ENCODE results near the gene RS1.
A peak's percentile ranks its signal among the peaks of the same experiment; 100 is the strongest.

Gene RS1

GRCh38 chrX:18672008-18672407, at the start of gene RS1:
Gene RS1, minus strand, starts transcription at chrX:18672108. Its CDS starts 40 bp downstream, at chrX:18672068.
- no peak for DNase-seq

DNA sequence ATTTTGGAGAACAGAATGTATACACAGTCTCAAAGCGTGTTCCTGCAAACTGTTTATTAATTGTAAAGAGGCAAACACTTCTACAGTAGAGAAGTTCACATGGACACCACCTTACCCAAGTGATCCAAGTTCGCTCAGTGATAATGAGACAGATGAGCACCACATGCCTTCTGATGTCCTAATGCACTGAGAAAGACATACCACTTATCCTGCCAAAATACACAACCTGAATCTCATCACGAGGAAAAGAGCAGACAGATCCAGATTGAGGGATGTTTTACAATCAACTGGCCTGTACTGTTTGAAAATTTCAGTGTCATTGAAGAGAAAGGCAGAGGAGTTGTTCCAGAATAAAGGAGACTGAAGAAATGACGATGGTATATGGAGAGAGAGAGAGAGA, 47.9 kb upstream of the RS1 start:
- DNase-seq, result no peak

DNA sequence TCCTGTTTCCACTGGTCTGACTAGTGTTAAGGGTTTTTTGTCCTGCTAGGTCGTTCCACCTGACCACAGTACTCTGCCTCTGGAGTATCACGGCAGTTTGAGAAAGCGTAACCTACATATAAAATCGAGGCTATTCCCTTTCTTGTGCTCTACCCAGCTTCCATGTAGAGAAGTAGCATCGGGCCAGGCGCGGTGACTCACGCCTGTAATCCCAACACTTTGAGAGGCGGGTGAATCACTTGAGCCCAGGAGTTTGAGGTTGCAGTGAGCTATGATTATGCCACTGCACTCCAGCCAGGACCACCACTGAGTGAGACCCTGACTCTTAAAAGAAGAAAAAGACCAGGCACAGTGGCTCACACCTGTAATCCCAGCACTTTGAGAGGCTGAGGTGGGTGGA, 43.0 kb upstream of the RS1 start:
- DNase-seq, result no peak

DNA sequence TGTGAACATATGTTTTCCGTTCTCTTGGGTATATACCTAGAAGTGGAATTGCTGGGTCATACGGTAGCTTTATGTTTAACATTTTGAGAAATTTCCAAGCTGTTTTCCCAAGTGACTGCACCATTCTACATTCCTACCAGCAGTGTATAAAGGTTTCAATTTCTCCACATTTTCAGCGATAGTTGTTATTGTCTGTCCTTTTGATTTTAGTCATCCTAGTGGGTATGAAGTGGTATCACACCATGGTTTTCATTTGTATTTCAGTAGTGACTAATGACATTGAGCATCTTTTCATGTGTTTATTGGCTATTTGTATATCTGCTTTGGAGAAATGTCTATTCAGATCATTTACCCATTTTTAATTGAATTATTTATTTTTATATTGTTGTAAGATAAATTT, 37.9 kb upstream of the RS1 start:
- DNase-seq, result no peak

- DNase-seq, result no peak
Observed at GRCh38 chrX:18707426-18708049, 35.6 kb upstream of the RS1 start, which contains the start of gene PPEF1. Gene PPEF1, plus strand, starts transcription at chrX:18707645. Its CDS starts 136 bp downstream, at chrX:18707781.

- DNase-seq, result no peak
Observed at GRCh38 chrX:18702362-18703195, 30.7 kb upstream of the RS1 start.

- DNase-seq, result no peak
Observed at GRCh38 chrX:18701621-18702361, 29.9 kb upstream of the RS1 start.

DNA sequence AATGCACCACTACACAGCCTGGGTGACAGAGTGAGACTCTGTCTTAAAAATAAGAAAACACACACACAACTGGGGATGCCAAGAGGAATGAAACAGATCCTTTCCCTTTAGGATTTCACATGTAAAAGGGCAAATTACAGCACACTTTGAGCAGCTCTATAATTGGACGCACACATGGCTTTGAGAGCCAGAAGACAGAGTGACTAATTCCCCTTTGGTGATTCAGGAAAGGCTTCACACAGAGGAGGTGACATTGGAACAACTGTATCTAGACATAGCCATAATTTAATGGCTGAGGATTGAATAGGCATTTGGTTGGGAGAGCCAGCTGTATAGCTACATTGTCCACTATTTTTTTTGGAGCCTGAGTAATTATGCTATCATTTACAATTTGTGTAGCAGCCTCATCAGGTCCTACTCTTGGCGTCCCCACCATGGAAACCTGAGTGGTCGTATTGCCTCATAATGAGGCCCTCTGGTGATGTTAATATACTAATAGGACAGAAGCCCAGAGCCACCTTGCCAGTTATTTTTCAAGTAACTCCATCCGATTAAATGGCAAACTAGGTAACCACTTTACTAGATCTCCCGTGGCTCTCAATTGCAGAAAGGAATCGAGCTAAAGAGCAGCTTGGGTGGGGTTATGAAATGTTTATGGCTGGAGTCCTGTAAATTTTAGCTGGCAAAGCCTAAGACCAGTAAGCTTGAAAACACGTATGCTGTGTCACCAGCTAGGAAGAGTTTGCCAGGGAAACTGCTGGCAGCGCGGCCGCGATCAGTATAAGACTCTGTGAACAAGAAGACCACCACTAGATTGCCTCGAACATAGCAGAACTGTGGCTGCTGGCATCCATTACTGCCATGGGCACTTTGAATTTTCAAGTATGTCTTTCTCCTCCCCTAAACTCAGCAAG, 27.1 kb upstream of the RS1 start:
- DNase-seq, result no peak

- DNase-seq, result no peak
Observed at GRCh38 chrX:18696653-18697052, 24.7 kb upstream of the RS1 start.

DNA sequence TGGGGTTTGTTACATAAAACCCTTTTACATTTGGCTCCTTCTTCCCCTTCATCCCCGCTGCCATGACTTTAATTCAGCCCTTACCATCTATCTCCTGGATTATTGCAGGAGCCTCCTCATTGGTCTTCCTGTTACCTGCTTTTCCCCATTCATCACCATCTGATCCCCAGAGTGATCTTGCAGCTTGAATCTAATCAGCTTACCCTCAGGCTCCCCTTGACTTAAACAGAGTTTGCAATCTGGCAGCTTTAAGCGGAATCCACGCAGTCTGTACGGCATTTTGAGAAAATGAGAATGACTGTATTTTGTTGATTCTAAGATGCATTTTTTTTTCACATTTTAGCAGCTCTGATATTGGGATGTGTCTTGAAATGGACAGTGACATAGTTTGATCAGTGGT, 20.6 kb upstream of the RS1 start:
- no peak for DNase-seq

DNA sequence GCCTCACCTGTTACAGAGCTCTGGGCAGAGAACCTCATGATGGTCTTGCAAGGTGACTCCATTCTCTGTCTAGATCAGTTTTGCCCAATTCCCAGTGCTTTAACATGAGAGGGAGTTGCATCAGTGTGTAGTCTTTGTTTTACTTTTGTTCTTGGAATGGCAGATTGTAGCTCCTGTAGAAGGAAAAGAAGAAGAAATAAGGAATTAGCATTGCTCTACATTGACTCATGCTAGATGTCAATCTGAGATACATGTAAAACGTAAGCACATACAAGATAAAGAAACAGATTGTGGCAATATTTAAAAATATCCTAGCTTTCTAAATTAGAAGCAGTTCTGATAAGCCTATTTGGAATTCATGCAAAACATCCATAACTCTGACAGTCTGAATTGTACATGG, 19.5 kb upstream of the RS1 start:
- no peak for DNase-seq

- no peak for DNase-seq
Observed at GRCh38 chrX:18687856-18688495, 16.1 kb upstream of the RS1 start.

GRCh38 chrX:18682979-18683387, 11.1 kb upstream of the RS1 start:
- no peak for DNase-seq

DNA sequence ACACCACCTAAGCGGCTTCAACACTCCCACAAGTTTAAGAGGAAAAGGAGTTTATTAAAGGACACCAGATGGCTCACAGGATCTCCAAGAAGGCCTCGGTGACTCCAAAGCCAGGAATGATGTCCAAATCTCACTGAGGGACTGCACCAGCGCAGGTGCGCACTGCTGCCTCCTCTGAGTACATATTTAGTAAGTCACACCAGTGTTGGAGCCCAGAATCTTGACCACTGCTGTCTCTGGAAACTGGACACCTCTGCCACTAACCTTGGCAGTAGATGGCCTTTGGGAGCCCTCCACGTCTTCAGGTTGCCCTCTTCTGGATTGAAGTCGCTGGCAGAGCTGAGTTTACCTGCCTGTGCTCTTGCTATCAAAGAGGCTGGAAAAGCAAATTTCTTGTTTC, 10.1 kb upstream of the RS1 start:
- no peak for DNase-seq

DNA sequence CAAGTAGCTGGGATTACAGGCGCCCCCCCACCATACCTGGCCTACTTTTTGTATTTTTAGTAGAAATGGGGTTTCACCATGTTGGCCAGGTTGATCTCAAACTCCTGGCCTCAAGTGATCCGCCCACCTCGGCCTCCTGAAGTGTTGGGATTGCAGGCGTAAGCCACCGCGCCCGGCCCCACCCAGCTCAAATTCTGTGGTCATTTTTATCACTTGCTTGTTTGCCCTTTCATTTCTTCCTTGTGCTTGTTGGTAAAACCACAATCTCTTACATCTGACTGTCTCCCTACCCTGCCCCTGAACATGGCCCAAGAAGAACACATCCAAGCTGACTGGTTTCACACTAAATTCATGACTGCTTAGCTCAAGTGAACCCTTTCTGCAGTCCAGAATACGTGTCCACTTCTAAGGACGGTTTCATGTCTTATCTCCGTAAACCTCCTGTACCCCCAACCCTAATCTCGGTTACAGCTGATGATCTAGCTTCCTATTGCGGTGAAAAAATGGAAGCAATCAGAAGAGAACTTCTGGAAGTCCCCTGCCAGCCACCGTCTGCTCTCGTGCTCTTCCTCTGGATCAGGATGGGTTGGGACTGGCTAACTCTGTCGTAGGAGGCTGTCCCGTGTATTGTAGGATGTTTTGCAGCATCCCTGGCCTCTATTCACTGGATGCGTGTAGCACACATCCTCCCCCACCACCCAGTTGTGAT, 5.4 kb upstream of the RS1 start:
- no peak for DNase-seq

- DNase-seq, result no peak
Observed at GRCh38 chrX:18676470-18676869, 4.6 kb upstream of the RS1 start.

DNA sequence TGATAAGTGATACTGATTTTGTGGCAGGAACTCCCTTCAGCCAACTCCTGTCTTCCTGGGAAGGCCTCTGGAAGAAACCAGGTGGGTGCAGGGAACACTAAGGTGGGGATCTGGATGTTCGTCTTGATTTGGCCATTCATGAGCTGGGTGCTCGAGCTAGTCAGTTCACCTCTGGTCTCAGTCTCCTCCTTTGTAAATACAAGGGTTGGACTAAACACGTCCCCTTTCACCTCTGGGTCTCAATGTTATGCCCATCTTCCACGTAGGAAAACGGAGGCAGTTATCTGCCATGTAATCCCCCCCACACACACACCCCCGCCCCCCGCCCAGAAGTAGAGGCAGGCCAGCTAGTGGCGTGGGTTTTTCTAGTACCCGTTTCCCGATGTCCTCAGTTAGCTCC, 4.1 kb upstream of the RS1 start:
- DNase-seq, result no peak

DNA sequence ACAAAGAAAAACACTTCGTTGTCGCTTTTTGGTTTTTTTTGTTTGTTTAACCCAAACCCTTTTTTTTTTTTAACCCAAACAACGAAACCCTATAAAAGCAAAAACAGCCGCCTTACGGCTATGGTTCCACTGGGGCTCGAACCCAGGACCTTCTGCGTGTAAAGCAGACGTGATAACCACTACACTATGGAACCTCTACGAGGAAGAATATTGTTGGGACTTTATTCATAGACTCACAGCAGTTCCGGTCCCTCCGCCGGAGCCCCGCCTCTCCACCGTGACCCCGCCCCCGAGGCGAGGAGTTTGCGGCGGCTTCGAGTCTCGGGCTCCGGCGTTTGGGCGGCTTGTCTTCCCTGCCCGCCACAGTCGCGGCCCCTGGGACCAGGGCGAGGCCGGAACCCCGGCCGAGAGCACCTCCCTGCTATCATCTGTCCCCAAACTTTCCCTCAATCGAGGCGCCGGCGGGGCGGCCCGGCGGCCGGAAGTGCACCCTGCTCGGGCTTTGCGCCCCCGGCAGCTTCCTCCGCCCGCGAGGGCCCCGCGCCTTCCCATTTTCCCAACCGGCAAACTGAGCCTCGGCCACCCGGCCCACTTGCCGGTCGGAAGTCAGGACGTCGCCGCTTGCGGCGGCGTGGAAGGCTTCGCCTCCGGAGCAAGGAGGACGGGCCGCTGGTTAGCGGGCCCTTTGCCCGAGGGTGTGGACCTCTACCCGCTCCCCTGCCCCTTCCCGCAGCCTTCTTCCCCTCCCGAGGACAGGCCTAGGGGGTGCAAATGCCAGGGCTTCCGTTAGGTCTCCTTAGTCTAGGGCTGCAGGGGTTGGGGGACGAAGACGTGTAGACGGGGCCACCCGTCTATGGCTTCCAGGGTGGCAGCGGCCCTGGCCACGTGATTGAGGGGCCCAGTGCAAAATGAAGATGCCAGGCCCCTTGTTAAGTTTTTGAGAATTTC, 3.2 kb upstream of the RS1 start:
- DNase-seq, result peak; percentile 28 to 75 (median 50)

DNA sequence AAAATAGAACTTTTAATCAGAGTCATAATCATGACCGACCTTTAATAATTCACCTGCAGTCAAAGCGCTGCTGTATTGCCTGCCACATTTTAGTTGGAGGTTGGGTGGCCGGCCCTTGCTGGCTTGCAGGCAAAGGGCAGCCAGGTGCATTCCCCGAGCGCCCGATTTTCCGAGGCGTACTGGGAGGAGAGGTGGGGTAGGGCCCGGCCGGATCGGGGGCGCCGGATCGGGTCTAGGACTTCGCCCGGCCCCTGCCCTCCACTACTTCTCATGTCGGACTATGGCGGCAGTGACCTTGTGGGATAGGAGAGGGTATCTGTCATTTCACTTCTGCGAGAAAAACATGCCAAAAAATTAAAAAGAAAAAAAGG, 2.5 kb upstream of the RS1 start:
- DNase-seq, result peak in 2 of 4 experiments; percentile 2 to 20
